A549 treated with CpdA at 1 μM for 4 hours (cell line): ENCODE measurements around the gene BAHD1. TPM values are rescaled to one million over a fixed set of nuclear protein-coding genes. Genes with fewer than 3 reads are reported as not detected.

Source experiments
- total RNA-seq: library from RNA; stranded (reverse); fragments of 200-300 nt; extraction: Qiagen RNA extraction; gene quantifications from 5 replicates; pipeline ENCODE4 v1.2.3, GENCODE V29; 2022; ENCODE audit warnings: low read depth

BAHD1 gene
- total RNA-seq, result 10.5 to 12.7 TPM (median 11.5 TPM) in 5 replicates

DNA sequence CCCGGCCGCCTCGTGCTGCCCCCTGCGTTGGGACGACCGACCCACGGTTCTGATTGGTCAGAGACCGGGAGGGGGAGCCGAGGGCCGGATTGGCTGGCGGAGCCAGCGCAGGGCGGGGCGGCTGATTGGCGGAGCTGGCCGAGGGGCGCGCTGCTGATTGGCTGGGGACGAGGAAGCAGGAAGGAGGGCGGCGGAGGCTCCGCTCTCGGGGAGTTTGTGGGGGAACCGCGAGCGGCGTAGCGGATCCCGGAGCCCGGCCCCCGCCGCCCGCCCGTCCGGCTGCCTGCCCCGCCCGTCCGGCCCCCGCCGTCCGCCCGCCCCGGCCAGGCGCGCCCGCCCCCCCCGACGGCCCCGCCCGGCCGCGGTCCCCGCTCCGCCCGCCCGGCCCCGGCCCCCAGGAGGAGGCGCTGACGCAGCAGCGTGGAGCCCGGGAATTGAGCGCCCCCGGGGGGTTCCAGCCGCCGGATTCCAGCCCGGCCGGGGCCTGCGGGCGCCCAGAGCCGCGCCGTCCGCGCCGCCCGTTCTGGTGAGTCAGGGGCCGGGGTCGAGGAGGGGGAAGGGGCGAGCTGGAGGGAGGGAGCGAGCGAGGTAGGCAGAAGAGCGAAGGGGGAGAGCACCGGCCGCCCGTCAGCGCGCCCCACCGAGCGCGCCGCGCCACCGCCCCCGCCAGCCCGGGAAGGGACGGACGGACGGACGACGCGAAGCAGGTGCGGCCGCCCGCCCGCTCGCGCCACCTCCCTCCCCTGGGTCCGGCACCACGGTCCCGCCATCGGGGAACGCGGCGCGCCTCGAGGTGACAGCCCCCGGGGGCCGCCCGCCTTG lies at the start of gene BAHD1:
TSS of gene BAHD1 (plus strand) at position 211 of the 822 bp plus-strand sequence. CDS start 17,512 bp downstream, outside the sequence.

DNA sequence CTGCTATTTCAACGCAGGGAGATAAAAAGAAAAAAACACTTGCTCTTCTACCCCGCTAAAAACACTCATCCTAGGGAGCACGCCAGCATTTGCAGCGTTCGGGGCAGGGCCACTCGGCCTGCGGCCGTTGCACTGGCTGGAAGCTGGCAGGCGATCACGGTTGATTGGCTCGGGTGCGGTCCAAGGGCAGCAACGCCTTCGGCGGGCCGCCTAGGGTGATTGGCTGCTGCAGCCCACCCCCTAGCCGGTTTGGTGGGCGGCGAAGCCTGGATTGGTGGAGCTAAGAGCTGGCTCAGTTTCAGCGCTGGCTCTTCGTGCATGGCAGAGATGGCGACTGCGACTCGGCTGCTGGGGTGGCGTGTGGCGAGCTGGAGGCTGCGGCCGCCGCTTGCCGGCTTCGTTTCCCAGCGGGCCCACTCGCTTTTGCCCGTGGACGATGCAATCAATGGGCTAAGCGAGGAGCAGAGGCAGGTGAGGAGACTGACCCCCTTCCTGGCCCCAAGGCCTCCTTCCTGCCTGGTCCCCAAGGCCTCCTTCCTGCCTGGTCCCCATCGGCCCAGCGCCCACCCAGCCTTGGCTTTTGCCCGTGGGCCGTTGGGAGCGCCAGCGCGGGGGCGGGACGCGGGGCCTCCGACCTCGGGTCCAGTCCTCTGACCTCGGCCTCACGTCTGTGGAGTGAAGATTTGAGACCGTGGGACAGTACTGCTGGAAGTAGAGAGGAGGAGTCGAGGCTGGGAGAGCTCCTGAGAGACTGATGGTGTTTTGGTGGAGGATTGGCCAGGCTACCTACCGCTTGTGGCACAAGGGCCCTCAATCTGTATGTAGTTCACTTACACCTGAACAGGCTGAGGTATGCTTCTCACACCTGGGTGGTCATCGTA lies 35.0 kb upstream of the BAHD1 start, which contains the start of gene IVD:
TSS of gene IVD (plus strand) at position 295 of the 881 bp plus-strand sequence. CDS start at position 328, 33 bp downstream.

DNA sequence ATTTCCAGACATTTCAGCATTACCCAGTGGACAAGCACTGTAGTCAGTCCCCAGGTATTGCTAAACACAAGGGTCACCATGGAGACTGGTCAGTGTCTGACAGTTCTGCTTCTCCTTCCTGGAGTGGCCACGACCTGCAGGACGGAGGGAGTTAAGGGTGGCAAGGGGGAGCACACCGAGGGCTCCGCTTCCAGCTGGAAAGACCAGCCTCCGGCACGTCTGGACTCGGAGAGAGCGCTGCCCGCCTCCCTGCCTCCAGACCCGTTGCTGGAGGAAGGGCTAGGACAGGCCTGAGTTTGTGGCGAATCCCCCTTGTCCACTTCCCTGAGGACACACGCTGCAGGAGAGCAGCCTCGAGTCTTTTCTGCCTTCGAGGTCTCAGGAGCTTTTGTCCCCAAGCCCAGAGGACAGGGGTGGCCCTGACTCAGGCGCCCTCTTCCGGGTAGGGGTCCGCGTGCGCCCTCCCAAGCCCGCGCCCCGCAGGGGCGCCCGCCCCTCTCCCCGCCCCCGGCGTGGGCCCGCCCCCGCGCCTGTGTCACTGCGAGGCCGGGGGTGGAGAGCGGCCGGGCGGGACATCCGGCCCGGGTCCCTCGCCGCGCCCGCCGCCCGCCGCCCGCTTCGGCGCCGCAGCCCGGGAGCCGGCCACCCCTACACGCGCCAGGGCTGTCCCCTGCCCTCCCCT lies 29.8 kb downstream of the BAHD1 start, which contains the start of gene CHST14:
TSS of gene CHST14 (plus strand) at position 562 of the 682 bp plus-strand sequence. CDS start 230 bp downstream, outside the sequence.

Other genes with a start within 250 kb of the BAHD1 start
- gene PAK6, start 201.9 kb upstream of the BAHD1 start, total RNA-seq, result 0.19 to 0.47 TPM (median 0.30 TPM) in 4 of 5 replicates, not detected in the other
- 0.19 to 0.42 TPM (median 0.32 TPM) in 4 of 5 replicates, not detected in the other for gene ANKRD63, start 157.9 kb upstream of the BAHD1 start, total RNA-seq
- gene PLCB2, start 133.0 kb upstream of the BAHD1 start, total RNA-seq, result 0.27 to 1.3 TPM (median 0.48 TPM) in 5 replicates
- 5.2 to 6.4 TPM (median 6.1 TPM) in 5 replicates for gene INAFM2, start 117.3 kb upstream of the BAHD1 start, total RNA-seq
- gene CCDC9B, start 100.0 kb upstream of the BAHD1 start, total RNA-seq, result 14.7 to 20.5 TPM (median 17.0 TPM) in 5 replicates
- gene PHGR1, start 89.9 kb upstream of the BAHD1 start, total RNA-seq, result not detected in 5 replicates
- gene DISP2, start 82.7 kb upstream of the BAHD1 start, total RNA-seq, result 0.64 to 1.7 TPM (median 1.4 TPM) in 5 replicates
- 40.0 to 50.7 TPM (median 45.3 TPM) in 5 replicates for gene KNSTRN, start 58.2 kb upstream of the BAHD1 start, total RNA-seq
- gene IVD, start 35.2 kb upstream of the BAHD1 start, total RNA-seq, result 12.6 to 14.4 TPM (median 13.2 TPM) in 5 replicates
- gene CHST14, start 30.0 kb downstream of the BAHD1 start, total RNA-seq, result 15.1 to 21.7 TPM (median 19.6 TPM) in 5 replicates
- 16.4 to 30.1 TPM (median 17.1 TPM) in 5 replicates for gene CCDC32, start 124.1 kb downstream of the BAHD1 start, total RNA-seq
- gene RPUSD2, start 128.3 kb downstream of the BAHD1 start, total RNA-seq, result 14.3 to 16.8 TPM (median 15.6 TPM) in 5 replicates
- 5.0 to 10.1 TPM (median 7.3 TPM) in 5 replicates for gene KNL1, start 153.3 kb downstream of the BAHD1 start, total RNA-seq